Fibroblast of lung (primary cell): Measurements from ENCODE around the gene ABCA10.

Experiments used
- CTCF ChIP-seq, 2 donors: IDR thresholded peaks in 1 of 2; conservative IDR thresholded peaks in 1 of 2; 1 replicate in 1 of 2; 2 replicates in 1 of 2; pipeline ENCODE4 v1.5.1; 2011 to 2012; ENCODE audit warnings: low read length in 2 of 2, control low read depth in 1 of 2, inconsistent platforms in 1 of 2, low read depth in 1 of 2, mild to moderate bottlenecking in 1 of 2
- EZH2 ChIP-seq: IDR thresholded peaks from 2 replicates; pipeline ENCODE4 v1.5.1; 2012; ENCODE audit warnings: low read length, control low read depth, mild to moderate bottlenecking; ENCODE audit errors: missing control alignments

DNA sequence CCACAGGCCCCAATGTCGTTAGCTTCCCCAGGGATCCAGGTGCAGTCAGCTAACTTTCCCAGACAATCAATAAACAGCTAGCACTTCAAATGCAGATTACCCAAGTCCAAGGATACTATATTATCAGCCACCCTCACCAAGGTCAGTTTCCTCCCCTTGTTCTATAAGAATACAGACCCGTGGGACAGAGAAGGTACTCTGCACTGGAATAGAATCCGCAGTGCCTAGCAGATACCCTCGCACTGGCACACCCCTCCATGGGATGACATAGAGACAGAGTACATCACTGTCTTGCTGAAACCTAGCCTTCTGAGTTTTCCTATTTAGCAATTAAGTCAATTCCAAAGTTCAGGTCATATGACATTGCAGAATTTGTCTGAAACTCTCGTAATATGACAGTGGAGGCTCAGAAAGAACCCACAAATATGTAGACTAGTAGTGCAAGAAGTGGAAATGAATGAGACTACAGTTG is 40.0 kb upstream of the ABCA10 start:
- TF ChIP-seq CTCF (conservative IDR thresholded peaks at IDR 0.05 in 1 of 2, IDR thresholded peaks at IDR 0.05 in 1 of 2; ENCODE audit: low read depth in 1 of 2, low read length in 2 of 2) (no peak), EZH2 (no peak)
